HepG2 (cell line): ENCODE measurements around the gene PRSS53. TPM values are rescaled to one million over a fixed set of nuclear protein-coding genes. Genes with fewer than 3 reads are reported as not detected.

ENCODE experiments used
- ARHGAP35 ChIP-seq: sonication (generic); formaldehyde crosslinking; IDR thresholded peaks from 2 replicates; pipeline ENCODE4 v1.9.0; 2022; ENCODE audit warnings: mild to moderate bottlenecking, inconsistent platforms, moderate library complexity, missing genetic modification reagents, borderline replicate concordance
- BHLHE40 ChIP-seq: IDR thresholded peaks from 2 replicates; pipeline ENCODE4 v1.6.1; 2011; ENCODE audit warnings: low read length, improper control_type of control experiment
- CREB1 ChIP-seq, 2 experiments: fragments of 450-650 bp in 1 of 2; IDR thresholded peaks; 2 replicates each; pipeline ENCODE4 v1.6.1; 2016 to 2017; ENCODE audit warnings: control low read depth in 1 of 2, mild to moderate bottlenecking in 1 of 2, missing compliant biosample characterization in 1 of 2, missing genetic modification characterization in 1 of 2
- DDIT3 ChIP-seq: sonication (generic); formaldehyde crosslinking; IDR thresholded peaks from 2 replicates; pipeline ENCODE4 v1.4.0; 2020; ENCODE audit warnings: mild to moderate bottlenecking, missing genetic modification reagents
- DNMT1 ChIP-seq: sonication (generic); formaldehyde crosslinking; IDR thresholded peaks from 2 replicates; pipeline ENCODE4 v1.5.1; 2020; ENCODE audit warnings: mild to moderate bottlenecking, missing genetic modification reagents
- EEA1 ChIP-seq: sonication (generic); formaldehyde crosslinking; IDR thresholded peaks from 2 replicates; pipeline ENCODE4 v1.5.1; 2020; ENCODE audit warnings: mild to moderate bottlenecking, missing genetic modification reagents, borderline replicate concordance
- ERF ChIP-seq: IDR thresholded peaks from 2 replicates; pipeline ENCODE4 v1.6.1; 2018; ENCODE audit warnings: missing biosample characterization, missing genetic modification reagents
- HIC2 ChIP-seq: sonication (generic); formaldehyde crosslinking; IDR thresholded peaks from 2 replicates; pipeline ENCODE4 v1.9.0; 2022; ENCODE audit warnings: low read depth, missing genetic modification reagents
- NR2C2 ChIP-seq: sonication (generic); formaldehyde crosslinking; IDR thresholded peaks from 2 replicates; pipeline ENCODE4 v1.4.0; 2020; ENCODE audit warnings: missing genetic modification reagents, mild to moderate bottlenecking, moderate library complexity, borderline replicate concordance
- SRSF4 ChIP-seq: fragments of 200-400 bp; formaldehyde crosslinking; IDR thresholded peaks from one replicate; pipeline ENCODE4 v1.6.1; 2018; ENCODE audit warnings: mild to moderate bottlenecking, low read depth, low read length, moderate library complexity; ENCODE audit not compliant: poor library complexity, severe bottlenecking
- ZNF253 ChIP-seq: sonication (generic); formaldehyde crosslinking; IDR thresholded peaks from 2 replicates; pipeline ENCODE4 v1.8.0; 2022; ENCODE audit warnings: mild to moderate bottlenecking, missing genetic modification reagents, borderline replicate concordance
- ZNF383 ChIP-seq: sonication (generic); formaldehyde crosslinking; IDR thresholded peaks from 2 replicates; pipeline ENCODE4 v1.4.0; 2020; ENCODE audit warnings: missing genetic modification reagents, mild to moderate bottlenecking, borderline replicate concordance
- ZNF549 ChIP-seq: sonication (generic); formaldehyde crosslinking; IDR thresholded peaks from 2 replicates; pipeline ENCODE4 v1.5.0; 2020; ENCODE audit warnings: missing genetic modification reagents
- ZNF773 ChIP-seq: sonication (generic); formaldehyde crosslinking; IDR thresholded peaks from 2 replicates; pipeline ENCODE4 v1.4.0; 2020; ENCODE audit warnings: missing genetic modification reagents, borderline replicate concordance
- polyA plus RNA-seq, 8 experiments: library from polyadenylated mRNA; depleted of rRNA in 3 of 8; stranded (reverse) in 7 of 8; unstranded in 1 of 8; fragments of >200 nt; fragmentation: Illumina TruSeq in 4 of 8; extraction: Trizol in 4 of 8; gene quantifications; 2 replicates each; pipeline versions ENCODE4 v1.2.1 to v1.2.3, GENCODE V29; 2011 to 2016; ENCODE audit warnings: low read depth in 4 of 8, missing spikeins in 1 of 8, mixed read lengths in 1 of 8; ENCODE audit not compliant: insufficient read depth in 1 of 8
- total RNA-seq, 5 experiments: library from RNA; depleted of rRNA; stranded (reverse); fragments of >200 nt; fragmentation: Illumina TruSeq; extraction: Trizol; gene quantifications; 2 replicates each; pipeline ENCODE4 v1.2.3, GENCODE V29; 2016; ENCODE audit warnings: low read depth in 1 of 5
- TF ChIP-seq, protein P1 (sequence below), 2 experiments: IDR thresholded peaks; 2 replicates each; pipeline ENCODE4 v1.6.1; 2011 to 2012; ENCODE audit warnings: low read length in 2 of 2, borderline replicate concordance in 1 of 2, low read depth in 1 of 2, mild to moderate bottlenecking in 1 of 2, moderate library complexity in 1 of 2
- TF ChIP-seq, protein P2 (sequence below): sonication (generic); formaldehyde crosslinking; IDR thresholded peaks from 2 replicates; pipeline ENCODE4 v1.5.1; 2020; ENCODE audit warnings: mild to moderate bottlenecking, moderate library complexity, missing genetic modification reagents
- TF ChIP-seq, protein P3 (sequence below): sonication (generic); formaldehyde crosslinking; IDR thresholded peaks from 2 replicates; pipeline ENCODE4 v1.8.1; 2022; ENCODE audit warnings: low read depth, mild to moderate bottlenecking, missing genetic modification reagents

Gene PRSS53
- total and polyA plus RNA-seq, 2 of the 13 experiments (the other 11 are each of a cell fraction or from before 2014, with no cell fraction given), result 2.2 to 7.4 TPM

DNA sequence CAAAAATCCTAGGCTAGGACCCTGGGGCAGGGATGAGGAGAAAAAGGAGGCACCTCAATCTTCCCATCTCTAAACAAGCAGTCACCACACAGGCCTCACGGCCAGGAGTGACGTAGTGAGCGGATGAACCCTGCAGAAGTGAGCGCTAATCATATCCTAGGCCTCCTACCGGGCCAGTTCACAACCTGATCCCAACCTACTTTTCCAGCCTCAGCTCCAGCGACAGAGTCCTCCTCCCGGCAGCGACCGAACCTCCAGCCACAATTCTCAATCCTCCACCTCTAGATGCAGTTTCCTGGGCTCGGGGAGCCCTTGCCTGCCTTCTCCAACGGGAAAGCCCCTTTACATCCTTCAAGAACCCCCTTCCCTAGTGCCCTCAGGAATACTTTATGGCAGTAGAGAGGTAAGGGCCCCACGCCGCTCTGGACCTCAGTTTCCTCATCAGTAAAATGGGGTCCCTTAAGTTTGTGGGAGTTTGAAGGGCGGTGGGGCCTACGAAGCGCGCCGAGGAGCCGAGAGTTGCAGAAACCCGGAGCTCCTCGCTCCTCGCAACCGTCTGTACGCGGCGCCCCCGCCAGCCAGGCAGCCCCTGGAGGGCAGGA lies 16.1 kb downstream of the PRSS53 start (continued):
- TF ChIP-seq, protein P1, sequence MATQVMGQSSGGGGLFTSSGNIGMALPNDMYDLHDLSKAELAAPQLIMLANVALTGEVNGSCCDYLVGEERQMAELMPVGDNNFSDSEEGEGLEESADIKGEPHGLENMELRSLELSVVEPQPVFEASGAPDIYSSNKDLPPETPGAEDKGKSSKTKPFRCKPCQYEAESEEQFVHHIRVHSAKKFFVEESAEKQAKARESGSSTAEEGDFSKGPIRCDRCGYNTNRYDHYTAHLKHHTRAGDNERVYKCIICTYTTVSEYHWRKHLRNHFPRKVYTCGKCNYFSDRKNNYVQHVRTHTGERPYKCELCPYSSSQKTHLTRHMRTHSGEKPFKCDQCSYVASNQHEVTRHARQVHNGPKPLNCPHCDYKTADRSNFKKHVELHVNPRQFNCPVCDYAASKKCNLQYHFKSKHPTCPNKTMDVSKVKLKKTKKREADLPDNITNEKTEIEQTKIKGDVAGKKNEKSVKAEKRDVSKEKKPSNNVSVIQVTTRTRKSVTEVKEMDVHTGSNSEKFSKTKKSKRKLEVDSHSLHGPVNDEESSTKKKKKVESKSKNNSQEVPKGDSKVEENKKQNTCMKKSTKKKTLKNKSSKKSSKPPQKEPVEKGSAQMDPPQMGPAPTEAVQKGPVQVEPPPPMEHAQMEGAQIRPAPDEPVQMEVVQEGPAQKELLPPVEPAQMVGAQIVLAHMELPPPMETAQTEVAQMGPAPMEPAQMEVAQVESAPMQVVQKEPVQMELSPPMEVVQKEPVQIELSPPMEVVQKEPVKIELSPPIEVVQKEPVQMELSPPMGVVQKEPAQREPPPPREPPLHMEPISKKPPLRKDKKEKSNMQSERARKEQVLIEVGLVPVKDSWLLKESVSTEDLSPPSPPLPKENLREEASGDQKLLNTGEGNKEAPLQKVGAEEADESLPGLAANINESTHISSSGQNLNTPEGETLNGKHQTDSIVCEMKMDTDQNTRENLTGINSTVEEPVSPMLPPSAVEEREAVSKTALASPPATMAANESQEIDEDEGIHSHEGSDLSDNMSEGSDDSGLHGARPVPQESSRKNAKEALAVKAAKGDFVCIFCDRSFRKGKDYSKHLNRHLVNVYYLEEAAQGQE (IDR thresholded peaks at IDR 0.05; ENCODE audit: borderline replicate concordance in 1 of 2, low read depth in 1 of 2, low read length in 2 of 2), result no peak
- TF ChIP-seq DDIT3 (no peak), BHLHE40 (no peak), CREB1 (IDR thresholded peaks at IDR 0.05) (peak; percentile 75), CREB1 (CRISPR knock-in tag; IDR thresholded peaks at IDR 0.05) (0 out of 2 replicates have a peak, but pooled peaks have one; percentile 43), DNMT1 (CRISPR knock-in tag) (no peak), ZNF253 (no peak), HIC2 (CRISPR knock-in tag) (no peak), SRSF4 (no peak), ERF (CRISPR knock-in tag) (no peak), ARHGAP35 (peak; percentile 83; the same call in 1 of the 2 replicates), ZNF549 (CRISPR knock-in tag) (no peak), NR2C2 (CRISPR knock-in tag) (no peak), EEA1 (CRISPR knock-in tag) (no peak), ZNF773 (no peak), ZNF383 (no peak)
- TF ChIP-seq, protein P2, sequence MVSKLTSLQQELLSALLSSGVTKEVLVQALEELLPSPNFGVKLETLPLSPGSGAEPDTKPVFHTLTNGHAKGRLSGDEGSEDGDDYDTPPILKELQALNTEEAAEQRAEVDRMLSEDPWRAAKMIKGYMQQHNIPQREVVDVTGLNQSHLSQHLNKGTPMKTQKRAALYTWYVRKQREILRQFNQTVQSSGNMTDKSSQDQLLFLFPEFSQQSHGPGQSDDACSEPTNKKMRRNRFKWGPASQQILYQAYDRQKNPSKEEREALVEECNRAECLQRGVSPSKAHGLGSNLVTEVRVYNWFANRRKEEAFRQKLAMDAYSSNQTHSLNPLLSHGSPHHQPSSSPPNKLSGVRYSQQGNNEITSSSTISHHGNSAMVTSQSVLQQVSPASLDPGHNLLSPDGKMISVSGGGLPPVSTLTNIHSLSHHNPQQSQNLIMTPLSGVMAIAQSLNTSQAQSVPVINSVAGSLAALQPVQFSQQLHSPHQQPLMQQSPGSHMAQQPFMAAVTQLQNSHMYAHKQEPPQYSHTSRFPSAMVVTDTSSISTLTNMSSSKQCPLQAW, result no peak
- TF ChIP-seq, protein P3, sequence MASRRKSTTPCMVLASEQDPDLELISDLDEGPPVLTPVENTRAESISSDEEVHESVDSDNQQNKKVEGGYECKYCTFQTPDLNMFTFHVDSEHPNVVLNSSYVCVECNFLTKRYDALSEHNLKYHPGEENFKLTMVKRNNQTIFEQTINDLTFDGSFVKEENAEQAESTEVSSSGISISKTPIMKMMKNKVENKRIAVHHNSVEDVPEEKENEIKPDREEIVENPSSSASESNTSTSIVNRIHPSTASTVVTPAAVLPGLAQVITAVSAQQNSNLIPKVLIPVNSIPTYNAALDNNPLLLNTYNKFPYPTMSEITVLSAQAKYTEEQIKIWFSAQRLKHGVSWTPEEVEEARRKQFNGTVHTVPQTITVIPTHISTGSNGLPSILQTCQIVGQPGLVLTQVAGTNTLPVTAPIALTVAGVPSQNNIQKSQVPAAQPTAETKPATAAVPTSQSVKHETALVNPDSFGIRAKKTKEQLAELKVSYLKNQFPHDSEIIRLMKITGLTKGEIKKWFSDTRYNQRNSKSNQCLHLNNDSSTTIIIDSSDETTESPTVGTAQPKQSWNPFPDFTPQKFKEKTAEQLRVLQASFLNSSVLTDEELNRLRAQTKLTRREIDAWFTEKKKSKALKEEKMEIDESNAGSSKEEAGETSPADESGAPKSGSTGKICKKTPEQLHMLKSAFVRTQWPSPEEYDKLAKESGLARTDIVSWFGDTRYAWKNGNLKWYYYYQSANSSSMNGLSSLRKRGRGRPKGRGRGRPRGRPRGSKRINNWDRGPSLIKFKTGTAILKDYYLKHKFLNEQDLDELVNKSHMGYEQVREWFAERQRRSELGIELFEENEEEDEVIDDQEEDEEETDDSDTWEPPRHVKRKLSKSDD, result no peak
